Astrocyte of the spinal cord (primary cell): ENCODE results near the gene ARPC1B.

Experiments used
- DNase-seq: peaks from one replicate; pipeline ENCODE4 v3.0.0; 2011; ENCODE audit warnings: low read depth, low spot score
- H3K4me3 ChIP-seq: 2 replicates; pipeline ENCODE4 v1.5.1; 2011; ENCODE audit warnings: low read depth, mild to moderate bottlenecking, low read length, moderate library complexity
- CTCF ChIP-seq: IDR thresholded peaks from 2 replicates; pipeline ENCODE4 v1.5.1; 2012; ENCODE audit warnings: low read depth, mild to moderate bottlenecking, low read length, inconsistent platforms
- in situ Hi-C: cut with HindIII; loops from 2 replicates; pipeline ENCODE4 v1.10.0; 2017; ENCODE audit warnings: low sequenced_read_pairs

The ARPC1B gene

GRCh38 chr7:99396418-99397296 lies 22.1 kb downstream of the ARPC1B start:
- no peak overlapping the region for H3K4me3 ChIP-seq
- no peak for DNase-seq
- in situ Hi-C loops = no loop called here
- TF ChIP-seq CTCF = no peak

- H3K4me3 ChIP-seq = no peak overlapping the region
- TF ChIP-seq CTCF = no peak
- in situ Hi-C loops = no loop called here
- no peak for DNase-seq
These were observed 22.9 kb downstream of the ARPC1B start for GRCh38 chr7:99397297-99397983.

GRCh38 chr7:99398891-99399445 lies 24.4 kb downstream of the ARPC1B start:
- no peak for TF ChIP-seq CTCF
- in situ Hi-C loops = no loop called here
- H3K4me3 ChIP-seq = no peak overlapping the region
- DNase-seq = no peak

GRCh38 chr7:99399597-99399996 lies 25.1 kb downstream of the ARPC1B start:
- H3K4me3 ChIP-seq = no peak overlapping the region
- in situ Hi-C loops = no loop called here
- no peak for DNase-seq
- TF ChIP-seq CTCF = no peak

- no peak for DNase-seq
- no peak overlapping the region for H3K4me3 ChIP-seq
- in situ Hi-C loops = no loop called here
- no peak for TF ChIP-seq CTCF
These were observed 28.3 kb downstream of the ARPC1B start for GRCh38 chr7:99402854-99403253.

- H3K4me3 ChIP-seq = no peak overlapping the region
- DNase-seq = no peak
- in situ Hi-C loops = no loop called here
- no peak for TF ChIP-seq CTCF
These were observed 29.2 kb downstream of the ARPC1B start for GRCh38 chr7:99403764-99404163.
